Activated T-helper 1 cell treated with anti-CD3 and anti-CD28 coated beads, Interleukin-2, amount 50 U/mL, for 16 hours (primary cell): ENCODE measurements around the gene TASOR2.

ENCODE experiments used
- DNase-seq, 2 donors: peaks; one replicate each; pipeline ENCODE4 v3.0.0-alpha.2; 2020; ENCODE audit warnings: low read depth in 1 of 2, low spot score in 1 of 2

TASOR2 gene, protein sequence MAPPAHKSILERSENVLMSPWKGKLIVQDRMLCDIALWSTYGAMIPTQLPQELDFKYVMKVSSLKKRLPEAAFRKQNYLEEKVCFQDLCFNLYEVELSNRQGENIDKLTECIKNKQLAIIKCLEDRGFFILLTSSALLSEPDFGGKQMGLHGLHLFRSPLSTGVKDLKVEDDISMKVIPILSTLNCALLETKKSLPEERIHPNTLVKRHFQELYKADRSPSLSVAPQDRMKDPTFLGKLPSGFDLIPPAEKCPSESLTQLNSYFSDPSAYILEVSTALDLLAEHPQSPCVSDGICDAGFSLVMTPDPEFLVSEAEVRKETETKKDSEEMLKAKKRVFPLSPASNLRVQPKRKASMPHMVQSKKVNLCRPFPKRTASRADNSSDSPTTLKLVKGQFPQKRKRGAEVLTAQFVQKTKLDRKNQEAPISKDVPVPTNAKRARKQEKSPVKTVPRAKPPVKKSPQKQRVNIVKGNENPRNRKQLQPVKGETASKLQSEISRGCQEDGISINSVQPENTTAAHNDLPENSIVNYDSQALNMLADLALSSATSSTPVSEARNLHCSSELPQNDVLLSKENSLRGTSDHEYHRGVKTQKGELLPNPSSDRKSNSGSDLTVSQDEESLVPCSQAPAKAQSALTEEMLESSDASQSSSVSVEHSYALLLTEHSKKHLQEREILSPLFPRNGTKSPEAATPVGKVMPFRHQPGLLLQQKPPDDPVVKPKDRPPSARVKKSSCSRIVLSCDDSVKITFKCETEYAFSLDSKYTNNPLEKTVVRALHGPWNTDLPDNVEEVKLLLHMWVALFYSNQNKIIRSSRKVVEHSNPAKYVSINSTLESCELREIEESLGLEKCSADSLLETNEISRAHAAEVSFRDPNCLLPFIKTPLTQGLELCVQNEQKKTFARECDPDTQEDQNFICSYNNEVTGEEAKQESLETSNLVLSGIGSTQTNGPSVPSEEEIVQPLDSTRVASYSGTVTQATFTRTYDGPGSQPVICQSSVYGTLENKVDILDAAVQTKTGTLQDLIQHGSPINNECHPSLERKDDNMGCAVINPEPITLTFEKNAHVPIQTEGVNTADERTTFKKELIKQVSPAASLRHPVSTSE (N-terminal part only)

GRCh38 chr10:5684318-5684970 is at the start of gene TASOR2:
TASOR2 (plus strand) TSS chr10:5684838; CDS start chr10:5720643, 35,805 bp downstream.
- peak; percentile 90 to 95 for DNase-seq

DNA sequence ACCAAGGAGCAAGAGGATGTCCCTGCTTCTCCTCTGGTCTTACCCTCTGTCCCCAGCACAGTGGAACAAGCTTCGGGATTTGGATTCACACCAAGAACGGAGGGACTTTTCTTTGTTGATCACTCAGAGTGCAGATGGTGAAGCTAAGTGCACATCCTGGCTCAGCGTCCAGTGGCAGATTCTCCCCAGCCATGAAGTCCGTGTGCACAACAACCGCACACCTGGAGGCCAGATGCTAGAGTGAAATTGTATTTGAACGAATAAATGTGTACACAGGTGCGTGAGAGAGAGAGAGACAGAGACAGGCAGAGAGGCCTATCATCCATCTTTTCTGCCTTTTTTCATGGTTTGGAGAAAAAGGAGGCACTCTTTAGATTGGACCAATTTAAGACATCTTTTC is 49.7 kb upstream of the TASOR2 start:
- no peak for DNase-seq

- no peak for DNase-seq
Measured at GRCh38 chr10:5638494-5638893, 46.1 kb upstream of the TASOR2 start.

DNA sequence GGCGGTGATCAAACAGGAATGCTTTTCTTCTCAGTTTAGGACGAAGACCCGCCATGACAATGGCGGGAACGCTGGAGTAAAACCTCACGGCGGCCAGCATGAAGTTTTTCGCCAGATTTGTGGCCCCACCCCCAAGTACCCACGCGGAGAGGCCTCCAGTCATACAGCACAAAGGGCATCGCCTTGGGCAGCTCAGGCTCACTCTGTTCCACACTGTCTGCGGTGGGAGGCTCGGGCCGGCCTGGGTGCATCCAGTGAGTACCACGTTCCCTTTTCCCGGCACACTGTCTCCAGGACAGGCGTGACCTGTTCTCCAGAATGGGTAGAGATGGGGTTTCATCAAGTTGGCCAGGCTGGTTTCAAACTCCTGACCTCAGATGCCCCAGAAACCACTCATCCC is 45.6 kb upstream of the TASOR2 start:
- no peak for DNase-seq

- DNase-seq: no peak
Measured at GRCh38 chr10:5640036-5640435, 44.6 kb upstream of the TASOR2 start.

DNA sequence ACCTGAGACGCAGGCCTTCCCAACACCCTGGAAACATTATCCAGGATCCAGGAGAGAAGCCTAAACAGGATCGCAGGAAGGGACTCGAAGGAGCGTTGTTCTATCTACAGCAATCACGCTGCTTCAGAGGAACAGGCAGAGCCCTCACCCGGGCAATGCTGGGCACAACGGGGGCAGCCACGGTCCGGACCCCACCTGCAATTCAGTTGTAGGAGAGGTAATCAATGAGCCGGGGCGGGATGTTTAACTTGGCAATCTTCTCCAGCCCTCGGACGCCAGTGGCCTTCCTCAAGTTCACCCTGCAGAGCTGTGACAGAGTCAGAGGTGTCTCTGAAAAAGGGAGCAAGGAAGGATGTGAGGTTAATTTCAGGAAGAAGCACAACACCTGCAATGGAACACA is 44.1 kb upstream of the TASOR2 start:
- no peak for DNase-seq

GRCh38 chr10:5641501-5641900 is 43.1 kb upstream of the TASOR2 start:
- DNase-seq: no peak

DNA sequence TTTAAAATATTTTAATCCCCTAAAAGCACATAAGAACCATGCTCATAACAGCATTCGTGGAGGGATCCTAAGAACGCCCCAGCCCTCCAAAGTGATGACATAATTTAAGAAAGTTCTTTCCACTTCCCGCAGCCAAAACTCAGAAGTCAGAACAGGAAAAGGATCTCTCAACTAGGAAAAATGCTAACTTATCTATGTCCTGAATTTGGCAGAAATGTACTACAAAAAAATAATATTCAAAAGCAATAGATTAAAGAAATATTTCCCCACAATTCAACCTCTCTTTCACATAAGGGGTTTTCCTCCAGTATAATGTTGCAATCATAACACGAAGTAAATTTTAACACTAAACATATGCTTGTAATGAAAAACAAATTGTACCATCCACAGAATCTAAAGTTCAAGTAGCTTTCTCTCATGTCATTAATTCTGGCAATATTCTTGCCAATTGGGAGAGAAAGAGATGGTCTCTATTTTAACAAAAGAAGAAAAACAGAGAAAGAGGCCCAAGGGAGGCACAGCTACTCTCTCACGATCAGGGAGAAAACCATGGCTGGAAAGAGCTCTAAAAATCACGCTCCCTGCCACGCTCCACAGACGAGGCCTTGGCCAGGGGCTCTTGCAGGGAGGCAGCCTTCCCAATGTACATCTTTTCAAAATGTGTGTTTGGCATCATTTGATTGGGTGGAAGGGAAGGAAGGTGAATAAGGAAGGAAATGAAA is 41.1 kb upstream of the TASOR2 start:
- no peak for DNase-seq

GRCh38 chr10:5644930-5645329 is 39.7 kb upstream of the TASOR2 start:
- DNase-seq: no peak

DNA sequence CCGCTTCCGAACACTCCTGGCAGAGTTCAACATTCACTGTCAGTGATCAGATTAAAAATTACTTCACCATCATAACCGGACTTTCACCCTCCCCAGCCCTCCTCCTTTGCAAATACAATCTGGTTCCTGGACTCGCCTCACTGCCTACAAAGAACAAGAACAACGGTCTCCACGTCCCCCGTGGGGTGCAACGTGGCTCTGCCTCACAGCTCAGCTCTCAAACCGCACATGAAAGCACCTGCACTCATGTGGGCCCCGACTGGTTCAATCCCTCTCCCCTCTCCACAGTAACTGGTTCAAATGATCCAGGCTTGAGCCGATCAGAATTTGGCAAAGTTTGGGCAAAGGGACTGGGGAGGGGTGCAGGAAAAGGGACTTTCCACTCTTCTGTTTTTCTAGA is 39.3 kb upstream of the TASOR2 start:
- DNase-seq: no peak

GRCh38 chr10:5645944-5646617 is 38.6 kb upstream of the TASOR2 start:
- DNase-seq: no peak

DNA sequence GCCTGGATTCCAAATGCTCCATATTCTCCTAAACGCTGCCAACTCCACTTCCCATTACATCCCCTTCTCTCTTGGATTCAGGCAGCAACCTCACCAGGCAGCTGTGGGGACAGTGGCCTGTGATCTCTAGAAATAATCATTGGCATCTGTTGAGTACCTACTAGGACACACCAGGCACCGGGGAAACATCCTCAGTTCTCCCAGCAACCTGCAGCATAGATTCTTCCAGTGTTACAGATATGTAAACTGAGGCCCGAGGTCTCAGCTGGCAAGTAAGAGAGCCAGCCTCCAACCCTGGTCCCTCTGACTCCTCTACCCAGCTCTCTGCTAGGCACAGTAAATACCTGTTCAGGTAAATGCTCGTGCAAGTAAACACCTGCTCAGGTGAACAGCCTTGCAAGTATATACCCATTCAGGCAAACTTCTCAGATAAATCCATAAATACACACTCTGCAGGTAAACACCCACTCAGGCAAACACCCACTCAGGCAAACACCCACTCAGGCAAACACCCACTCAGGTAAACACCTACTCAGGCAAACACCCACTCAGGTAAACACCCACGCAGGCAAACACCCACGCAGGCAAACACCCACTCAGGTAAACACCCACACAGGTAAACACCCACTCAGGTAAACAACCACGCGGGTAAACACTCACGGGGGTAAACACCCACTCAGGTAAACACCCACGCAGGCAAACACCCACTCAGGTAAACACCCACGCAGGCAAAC is 37.0 kb upstream of the TASOR2 start:
- DNase-seq: no peak

DNA sequence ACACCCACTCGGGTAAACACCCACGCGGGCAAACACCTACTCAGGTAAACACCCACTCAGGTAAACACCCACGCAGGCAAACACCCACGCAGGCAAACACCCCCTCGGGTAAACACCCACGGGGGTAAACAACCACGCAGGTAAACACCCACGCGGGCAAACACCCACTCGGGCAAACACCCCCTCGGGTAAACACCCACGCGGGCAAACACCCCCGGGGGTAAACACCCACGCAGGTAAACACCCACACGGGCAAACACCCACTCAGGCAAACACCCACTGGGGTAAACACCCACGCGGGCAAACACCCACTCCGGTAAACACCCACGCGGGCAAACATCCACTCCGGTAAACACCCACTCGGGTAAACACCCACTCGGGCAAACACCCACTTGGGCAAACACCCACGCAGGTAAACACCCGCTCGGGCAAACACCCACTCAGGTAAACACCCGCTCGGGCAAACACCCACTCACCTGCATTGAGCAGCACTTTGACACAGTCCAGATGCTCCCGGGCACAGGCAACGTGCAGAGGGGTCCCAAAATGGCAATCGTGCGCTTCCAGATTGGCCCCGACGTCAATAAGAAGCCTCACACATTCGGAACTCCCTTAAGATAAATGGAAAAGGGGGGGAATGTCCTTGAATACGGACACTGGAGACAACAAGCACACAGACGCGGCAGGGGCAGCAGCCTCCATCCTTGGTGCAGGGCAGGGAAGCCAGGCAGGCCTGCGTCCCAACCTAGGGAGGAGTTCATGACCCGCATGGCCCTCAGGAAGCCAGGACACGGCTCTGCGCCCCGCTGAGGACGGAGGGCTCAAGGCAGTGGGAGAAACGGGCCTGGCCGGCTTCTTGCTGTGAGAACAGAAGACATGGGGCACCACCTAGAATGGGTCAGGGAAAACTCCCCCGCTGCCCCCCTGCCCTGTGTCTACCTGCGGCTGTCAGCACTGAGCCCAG is 35.9 kb upstream of the TASOR2 start:
- no peak for DNase-seq

DNA sequence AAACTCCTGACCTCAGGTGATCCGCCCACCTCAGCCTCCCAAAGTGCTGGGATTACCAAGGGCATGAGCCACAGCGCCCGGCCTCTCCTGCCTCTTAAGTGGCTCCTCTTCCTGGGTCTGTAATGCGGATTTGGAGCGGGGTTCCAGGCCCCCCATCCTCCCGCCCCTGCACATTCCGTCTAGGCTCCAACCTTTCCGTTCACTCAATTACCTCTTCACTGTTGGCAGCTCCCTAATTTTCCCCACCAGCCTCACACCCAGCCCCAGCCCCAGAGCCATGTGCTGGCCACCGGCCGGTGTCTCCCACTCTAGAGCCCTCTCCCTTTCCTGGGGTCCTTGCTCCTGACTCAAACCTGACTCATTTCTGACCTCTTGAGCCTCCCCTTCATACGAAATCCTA is 34.9 kb upstream of the TASOR2 start:
- no peak for DNase-seq

DNA sequence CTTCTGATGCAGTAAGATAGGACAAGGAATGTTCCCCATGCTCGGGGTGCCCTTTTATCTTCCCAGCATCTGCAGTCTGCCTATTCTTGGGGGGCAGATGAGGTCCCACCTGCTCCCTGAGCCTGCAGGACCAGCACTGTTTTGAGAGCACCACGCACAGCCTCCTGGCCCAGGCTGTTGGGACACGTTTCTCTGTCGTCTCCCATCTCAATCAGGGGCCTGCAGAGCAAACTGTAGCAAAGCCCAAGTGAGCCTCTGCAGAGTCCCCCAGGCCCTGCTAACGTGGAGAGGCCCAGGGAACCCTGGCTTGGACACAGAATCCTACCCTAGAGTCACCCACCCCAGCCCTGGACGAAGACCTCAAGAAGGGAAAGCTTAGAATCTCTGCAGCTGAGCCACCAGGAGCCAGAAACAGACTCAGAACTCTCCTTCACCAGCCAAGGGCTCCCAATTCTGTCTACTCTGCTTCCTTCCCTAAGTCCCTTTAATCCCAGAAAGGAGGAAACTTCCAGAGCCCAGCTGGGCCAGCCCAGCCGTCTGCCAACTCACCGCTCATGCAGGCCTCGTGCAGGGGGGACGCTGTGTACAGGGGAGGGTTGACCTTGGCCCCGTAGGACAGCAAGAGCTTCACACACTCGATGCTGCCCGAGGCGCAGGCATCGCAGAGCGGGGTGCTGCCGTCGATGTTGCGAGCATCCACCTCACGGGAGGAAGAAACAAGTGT is 33.8 kb upstream of the TASOR2 start:
- no peak for DNase-seq

- DNase-seq: no peak
Measured at GRCh38 chr10:5651388-5651764, 33.3 kb upstream of the TASOR2 start.

DNA sequence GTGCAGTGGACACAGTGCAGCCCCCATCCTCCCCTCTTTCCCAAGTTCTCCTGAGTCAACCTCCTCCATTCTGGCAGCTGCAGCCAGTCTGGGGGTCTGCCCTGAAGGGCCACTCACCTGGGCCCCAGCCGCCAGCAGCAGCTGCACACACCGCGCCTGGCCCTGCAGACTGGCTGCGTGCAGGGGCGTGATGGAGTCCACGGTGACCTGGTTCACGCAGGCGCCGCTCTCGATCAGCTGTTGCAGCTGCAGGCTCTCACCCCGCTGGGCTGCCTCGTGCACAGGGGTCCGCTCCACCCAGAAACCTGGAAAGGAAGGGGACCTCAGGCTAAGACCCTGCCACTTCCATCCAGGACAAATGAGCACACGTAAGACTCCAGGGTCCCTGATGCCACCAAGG is 31.9 kb upstream of the TASOR2 start:
- no peak for DNase-seq
